ENCODE results near the gene MYRIP.

Gene MYRIP

DNA sequence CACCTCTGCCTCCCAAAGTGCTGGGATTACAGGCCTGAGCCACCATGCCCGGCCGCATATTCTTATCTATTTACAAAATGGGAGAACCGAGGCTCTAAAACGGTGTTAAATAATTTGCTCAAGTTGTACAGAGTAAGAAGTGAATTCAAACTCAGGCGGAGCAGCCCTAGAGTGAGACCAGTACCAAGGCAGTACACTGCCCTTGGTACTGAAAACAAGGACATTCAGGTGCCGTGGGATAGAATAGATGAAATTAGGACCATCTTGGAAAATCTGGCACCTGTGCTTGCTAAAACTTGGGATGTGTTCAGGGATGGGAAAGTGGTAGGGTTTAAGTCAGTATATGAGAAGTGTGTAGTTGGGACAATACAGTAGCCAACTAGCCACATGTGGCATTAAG, 100.7 kb downstream of the MYRIP start:
- no peak for DNase-seq

DNA sequence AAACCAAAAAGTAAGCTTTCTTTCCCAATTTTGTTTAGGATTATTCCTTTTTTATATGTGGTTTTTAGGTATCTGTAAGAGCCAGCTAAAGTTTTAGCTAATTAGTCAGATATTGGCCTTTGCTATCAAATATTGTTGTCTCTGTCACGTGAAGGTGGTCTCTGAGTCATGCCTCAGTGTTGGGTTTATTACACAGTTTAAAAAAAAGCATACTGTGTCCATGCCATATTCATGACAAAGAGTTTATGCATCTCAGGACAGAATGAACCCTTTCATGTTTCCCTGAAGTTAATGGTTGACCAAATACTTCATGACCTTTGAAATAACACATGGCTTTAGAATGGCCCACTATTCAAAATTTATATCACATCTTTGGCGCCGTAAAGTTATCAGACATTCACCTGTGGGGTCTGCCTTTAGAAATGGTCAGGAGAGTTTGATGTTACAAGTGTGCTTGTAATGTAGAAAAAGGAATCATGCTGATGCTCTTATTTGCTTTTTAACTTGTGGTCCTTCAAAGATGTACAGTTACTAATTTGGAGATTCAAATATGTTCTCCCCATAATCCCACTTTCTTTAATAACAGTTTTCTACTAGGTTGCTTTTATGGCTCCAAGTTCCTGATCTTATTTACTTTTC, 101.5 kb downstream of the MYRIP start:
- DNase-seq, result no peak

DNA sequence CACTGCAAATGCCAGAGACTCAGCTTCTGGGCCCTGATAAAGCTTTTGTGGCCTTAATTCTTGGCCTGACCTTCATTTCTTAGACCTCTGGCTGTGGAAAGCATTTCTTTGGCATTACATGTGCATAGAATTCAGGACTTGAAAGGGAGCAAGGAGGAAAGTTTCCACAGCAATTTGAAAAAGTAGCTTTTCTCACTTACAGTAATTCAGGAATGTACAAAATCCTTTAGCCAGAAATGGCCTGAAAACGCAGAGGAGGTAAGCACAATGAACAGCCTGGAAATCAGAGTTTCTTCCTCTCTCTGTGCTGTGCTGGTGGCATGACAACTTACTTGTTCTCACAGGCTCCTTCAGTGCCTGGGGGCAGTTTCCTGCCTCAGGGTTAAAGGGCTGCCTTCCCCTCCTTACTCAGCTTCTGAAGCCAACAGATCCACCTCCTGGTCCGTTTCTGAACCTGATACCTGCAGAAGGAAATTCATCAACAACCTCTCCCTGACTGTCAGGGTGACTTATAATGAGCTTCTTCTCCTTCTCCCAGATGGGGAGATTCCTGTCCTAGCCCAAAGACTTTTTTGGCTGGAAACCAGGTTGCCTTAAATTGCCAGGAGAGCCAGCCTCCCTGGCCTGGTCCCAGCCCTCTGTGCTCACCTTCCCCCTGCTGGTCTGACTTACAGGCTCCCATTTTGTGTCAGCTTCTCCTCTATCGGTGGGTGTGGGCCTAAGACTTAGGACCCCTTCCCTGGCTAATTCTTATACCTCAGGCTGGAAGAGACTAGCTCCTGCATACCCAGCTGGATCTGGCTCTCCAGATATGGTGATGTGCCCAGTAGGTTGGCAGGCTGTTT, 102.3 kb downstream of the MYRIP start:
- DNase-seq, result no peak

DNA sequence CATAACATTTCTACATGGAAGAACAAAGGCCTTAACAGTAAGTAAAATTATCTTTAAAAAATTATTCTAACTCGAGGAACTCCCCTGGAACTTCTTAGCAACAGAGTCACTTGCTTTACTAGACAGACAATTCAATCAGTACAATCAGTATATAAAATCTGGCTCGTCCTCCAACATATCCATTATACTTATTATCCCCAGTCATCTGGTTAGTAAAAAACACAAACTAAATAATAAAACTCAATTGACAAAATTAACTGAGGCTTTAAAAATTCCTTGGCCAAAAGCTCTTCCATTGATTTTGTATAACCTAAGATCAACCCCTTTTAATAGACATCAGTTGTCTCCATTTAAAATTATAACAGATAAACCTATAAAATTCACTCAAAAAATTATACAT, 105.6 kb downstream of the MYRIP start:
- DNase-seq, result no peak

DNA sequence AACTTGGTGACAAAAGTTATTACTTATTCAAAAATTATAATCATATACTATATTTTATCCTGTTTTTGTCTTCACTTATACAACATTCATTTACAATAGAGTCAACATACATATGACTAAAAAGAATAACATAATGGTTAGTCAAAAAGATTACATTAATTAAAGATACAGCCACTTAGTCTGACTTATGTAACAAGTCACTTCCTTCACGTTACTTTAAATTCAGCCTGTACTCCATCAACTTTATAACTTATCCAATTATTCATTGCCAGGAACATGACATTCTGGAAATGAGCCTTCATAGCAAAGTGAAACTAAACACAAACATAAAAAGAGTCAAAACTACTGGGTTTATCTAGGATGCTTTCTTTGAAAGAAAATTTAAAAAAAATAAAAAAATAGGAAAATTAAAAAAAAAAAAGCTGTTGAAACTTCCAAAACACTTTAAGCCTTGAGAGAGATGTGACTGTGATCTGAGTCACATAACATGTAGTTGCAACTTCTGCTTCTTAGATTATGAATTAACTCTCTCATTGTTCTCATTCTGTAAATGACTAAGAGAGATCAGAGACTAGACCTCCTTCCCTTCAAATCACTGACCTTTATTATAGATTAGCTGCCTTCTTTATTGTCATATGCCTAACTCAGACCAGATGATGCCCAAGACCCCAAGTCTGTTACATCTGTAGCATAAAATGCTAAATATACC, 107.8 kb downstream of the MYRIP start:
- no peak for DNase-seq

DNA sequence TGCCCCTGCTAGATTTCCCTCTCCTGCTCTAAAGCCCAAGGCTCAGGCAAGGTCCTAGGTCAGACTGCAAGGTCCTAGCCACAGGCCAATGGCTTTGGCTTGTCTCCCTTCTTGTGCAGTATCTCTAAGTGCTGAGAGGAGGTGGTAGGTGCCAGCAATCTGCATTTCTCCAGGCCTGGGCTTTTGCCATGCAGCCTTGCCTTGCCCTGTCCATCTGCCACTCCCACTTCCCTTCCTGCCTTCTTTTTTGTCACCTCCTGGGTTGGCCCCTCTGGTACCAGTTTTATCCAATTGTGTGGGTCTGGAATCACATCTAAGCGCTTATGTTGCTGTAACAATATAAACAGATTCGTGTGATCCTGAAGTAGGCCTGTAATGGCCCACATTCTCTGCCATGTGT, 109.9 kb downstream of the MYRIP start:
- no peak for DNase-seq

DNA sequence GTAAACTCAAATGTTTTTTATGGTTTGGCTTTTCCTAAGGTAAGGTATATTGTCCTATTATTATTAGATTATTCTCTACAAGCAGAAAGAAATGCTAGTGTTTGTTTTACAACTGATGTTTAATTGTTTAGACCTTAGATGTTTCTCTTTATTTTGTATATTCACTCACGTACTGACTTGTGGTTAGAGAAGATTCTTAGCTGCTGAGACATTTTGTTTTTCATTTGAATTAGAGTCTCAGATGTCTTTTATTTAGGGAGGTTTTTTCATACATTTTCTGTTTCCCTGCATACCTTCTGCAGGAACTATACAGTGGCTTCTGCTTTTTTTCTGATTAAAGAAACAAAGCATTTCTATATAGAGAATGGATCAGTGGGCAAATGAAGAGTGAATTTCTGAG, 110.9 kb downstream of the MYRIP start:
- no peak for DNase-seq

DNA sequence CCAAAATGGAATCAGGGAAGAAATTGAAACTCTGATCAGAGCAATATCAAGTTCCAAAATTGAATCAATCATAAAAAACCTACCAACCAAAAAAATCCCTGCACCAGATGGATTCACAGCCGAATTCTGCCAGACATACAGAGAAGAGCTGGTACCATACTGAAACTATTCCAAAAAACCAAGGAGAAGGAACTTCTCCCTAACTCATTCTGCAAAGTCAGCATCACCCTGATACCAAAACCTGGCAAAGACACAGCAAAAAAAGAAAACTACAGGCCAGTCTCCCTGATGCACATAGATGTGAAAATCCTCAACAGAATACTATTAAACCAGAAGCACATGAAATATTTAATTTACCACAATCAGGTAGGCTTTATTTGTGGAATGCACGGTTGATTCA, 118.1 kb downstream of the MYRIP start:
- no peak for DNase-seq

DNA sequence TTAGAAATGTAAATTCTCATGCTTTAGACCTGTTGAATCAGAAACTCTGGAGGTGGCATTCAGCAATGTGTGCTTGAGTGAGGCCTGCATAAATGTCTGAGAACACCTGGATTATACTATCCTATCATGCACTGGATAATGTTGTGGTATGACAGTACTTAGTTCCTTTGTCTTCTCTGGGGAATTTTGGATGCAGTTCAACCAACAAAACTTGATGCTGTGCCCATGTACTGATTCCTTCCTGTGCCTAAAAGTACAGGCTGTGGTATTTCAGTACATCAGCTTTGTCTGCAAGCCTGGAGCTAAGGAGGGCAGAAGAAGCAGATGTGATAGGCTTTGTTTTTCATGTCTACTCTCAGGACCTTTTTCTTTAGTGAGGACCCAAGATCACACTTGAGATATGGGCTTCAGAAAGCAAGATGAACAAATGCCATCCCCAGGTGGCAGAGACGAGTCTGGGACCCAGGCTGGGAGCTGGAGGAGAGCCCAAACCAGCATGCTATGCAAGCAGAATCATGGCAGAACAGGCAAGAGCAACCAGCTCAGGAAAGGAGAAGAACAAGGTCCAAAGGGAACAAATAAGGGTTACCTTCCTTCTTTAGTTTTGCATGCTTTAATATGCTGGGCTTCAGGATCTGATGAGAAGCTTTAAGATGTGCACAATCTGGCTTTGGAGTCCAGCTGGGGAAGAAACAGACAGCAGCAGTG, 124.7 kb downstream of the MYRIP start:
- no peak for DNase-seq

DNA sequence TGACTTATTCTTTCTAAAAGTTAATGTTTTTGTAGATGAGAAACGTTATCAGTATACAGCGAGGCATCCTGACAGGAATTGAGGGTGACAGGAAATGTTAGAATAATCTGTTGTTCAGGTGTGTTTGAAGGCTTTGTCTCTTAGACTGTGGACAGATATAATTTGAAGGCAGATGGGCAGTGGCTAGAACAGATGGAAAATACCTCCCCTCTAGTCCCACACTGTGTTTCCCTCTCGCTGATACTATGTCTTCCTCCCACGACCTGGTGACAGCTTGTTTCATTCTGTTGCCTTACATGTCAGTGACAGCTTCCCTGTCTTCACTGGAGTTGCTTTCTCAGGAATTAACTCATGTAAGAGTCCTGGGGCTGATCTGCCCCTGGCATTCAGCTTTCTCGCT, 125.3 kb downstream of the MYRIP start:
- no peak for DNase-seq

DNA sequence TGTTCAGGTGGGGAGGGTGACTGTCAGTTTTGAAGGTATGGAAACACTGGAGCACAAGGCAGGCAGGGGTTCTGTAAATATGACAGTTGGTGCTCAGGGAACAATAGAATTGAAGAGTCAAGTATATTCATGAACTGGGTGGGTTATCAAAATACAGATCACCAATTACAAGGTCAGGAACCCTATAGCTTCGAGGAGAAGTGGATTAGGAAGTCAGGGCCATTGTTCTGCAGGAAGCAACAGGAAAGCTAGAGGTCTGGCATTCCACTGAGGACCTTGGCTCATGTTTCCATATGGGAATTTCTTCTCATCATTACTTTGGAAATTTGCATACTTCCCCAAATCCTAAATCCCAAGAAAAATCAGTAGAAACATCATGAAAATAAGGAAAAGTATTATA, 125.9 kb downstream of the MYRIP start:
- DNase-seq, result no peak

DNA sequence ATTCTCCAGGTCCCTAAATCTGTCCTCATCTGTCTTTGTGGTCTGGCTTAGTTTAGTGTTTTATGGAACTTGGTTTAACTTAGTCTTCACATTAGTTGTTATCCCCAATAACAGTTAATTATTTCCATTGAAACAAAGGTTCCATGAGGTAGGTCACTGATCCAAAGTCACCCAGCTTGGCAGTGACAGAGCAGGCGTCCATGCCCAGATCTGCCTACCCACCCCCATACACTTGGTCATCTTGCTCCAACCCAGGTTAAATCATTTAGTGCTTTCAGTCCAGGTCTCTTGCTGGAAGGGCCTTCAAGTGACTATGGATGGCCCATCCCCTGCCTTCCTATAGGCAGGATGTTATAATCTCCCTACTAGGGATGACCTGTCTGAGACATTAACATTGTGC, 127.4 kb downstream of the MYRIP start:
- no peak for DNase-seq

DNA sequence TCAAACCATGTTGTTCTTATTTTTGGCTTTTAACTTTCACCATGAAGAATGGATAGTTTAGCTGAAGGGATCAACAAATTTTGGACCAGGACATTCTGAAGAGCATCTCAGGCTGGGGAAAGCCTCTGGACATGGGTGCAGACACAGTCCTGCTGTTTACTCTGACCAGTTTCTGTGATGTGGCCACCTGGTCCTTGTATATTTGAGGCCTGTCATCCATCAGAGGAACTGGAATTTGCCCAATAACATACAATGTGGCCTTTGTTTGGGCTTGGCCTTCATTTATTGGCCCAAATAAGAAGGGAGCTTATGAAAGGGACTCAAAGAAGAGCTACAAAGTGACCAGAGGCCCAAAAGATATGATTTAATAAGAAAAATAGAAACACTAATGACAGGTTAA, 127.9 kb downstream of the MYRIP start:
- DNase-seq, result no peak

DNA sequence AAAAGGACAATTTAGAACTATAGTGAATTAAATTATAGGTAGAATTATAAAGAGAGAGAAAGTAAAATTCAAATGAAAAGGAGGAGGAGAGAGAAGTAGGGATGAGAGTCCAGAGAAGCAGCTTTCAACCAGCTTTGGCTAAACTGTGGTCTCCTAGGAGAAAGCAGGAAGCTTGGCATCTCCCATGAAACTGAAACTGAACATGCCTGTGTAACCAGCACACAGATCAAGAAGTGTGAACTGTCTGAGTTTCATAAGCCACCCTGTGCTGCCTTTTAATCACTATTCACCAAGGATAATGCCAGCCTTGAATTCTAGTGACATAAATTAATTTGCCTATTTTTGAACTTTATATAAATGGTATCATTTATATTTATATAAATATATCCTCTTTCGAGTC, 128.5 kb downstream of the MYRIP start:
- DNase-seq, result no peak

DNA sequence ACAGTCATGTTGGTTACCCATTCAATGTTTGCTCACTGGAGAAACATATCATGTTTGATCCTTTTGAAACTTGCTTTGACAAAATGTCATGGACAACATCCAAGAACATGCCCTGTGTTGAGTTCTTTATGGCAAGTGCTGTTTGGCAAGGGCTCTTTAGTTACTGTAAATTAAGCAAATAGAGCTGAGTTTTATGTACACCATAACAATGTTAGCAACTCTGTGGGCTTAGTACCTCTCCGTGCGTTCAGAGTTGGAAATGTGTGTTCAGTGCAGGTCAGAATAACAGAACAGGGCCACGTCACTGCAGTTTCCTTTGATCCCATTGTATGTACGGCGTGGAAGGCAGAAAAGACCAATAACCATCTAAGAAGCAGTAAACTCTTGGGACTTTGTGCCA, 132.5 kb downstream of the MYRIP start:
- DNase-seq, result no peak

DNA sequence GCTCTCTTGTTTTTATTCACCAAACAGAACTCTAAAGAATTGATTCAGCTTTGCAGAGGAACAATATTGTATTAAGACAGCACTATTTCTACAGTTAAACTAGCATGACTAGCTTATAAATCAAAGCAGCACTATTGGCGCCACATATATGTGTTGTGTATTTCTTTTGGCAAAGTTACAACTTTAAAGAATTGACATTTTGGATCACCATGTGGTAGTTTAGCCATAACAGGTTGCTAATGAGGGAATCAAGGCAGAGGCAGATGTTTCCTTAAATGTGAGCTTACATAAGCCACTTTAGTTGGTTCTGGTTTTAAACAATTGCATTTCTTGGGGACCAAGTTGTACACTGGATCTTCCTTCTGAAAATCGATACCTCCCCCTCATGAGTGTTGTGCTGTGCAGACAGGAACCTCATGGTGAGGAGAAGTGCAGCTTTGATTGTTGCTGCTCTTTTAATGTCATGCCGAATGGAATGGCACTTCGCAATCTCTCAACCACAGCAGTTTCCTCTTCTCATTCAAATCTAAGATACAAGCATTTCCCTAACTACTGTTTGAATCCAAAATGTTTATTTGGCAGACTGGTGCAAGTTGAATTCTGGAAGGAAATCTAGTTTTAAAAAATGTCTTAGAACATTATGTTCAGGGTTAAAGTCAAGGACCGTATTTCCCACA, 151.2 kb downstream of the MYRIP start:
- DNase-seq, result no peak

DNA sequence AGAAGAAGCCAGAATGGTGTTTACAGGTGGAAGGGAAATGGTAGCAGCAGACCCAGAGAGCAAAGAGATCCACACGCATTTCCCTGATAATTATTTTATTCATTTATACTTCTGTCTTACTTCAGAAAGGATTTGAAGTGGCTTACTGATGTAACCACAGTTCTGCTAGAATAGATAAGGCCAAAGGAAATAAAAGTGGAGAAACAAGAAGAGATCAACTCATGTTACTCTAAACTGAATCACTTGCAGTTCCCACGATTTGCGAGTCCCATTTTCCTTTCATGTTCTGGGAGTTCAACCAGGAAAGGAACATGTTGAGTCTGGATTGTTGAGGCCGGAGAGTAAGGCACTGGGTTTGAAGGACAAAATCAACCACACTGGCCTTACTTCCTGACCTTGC, 151.8 kb downstream of the MYRIP start:
- no peak for DNase-seq

DNA sequence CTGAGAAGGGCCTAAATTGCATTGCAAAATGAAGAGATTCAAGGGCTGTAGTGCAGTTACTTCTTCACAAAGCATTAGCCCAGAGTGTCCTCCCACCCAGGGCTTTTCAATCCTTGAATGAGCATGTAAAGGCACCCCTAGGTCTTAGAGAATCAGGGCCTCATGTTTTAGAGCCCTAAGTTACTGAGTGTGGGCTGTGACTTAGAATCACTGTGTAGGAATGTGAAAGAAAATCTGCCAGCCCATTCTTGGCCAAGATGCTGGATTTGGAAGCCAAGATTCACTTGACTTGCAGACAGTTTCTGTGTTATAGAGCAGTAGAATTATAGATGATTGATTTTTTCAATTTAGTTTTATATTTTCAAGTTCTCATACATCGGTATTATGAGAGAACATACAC, 153.2 kb downstream of the MYRIP start:
- no peak for DNase-seq

DNA sequence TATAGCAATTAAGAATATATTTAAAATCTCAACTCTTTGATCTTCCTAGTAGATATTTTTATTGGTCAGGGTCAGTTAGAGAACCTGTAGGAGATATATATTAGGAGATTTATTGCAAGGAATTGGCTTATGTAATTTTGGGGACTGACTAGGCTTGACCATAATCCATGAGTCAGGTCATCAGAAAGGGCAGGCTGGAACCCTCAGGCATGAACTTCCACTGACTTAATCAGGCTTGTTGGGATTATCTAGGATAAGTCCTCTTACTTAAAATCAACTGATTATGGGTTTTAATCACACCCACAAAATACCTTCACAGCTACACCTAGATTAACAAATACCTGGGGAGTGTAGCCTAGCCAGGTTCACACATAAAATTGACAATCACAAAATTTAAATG, 156.1 kb downstream of the MYRIP start:
- DNase-seq, result no peak

DNA sequence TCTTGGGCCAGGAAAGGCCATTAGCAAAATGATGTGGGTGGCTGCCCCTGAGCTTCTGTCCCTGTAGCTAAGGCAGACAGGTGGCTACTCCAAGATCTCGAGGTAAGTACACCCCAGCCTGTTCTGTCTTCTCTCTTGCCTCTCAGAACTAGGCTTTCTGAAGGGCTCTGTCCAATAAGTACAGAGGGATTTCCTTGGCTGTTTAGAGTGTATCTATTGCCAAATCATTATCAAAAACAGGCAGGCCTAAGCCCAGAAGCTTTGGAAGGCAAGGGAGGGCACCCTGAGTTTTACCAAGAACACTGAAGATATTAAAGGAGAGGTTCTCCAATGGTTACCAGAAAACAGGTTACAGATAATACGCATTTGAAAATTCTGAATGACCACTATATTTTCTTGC, 156.6 kb downstream of the MYRIP start:
- DNase-seq, result no peak

DNA sequence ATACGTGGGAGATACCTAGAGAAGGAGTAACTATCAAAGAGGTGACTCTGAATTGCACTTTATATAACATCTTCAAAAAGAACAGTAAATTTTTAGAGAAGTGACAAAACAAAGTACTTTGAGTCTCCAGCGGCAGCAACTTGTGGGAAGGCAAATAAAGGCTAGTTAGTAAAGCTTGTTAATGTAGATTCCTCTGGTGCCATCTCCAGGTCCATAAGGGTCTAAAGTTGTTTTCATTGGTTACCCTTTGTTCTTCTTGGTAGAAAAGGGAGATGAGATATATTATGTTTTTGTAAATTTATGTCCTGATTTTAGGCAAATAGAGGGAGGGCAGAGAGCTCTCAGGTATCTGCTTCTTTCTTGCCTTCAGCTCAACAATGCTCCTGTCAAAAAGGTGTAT, 161.6 kb downstream of the MYRIP start:
- no peak for DNase-seq

DNA sequence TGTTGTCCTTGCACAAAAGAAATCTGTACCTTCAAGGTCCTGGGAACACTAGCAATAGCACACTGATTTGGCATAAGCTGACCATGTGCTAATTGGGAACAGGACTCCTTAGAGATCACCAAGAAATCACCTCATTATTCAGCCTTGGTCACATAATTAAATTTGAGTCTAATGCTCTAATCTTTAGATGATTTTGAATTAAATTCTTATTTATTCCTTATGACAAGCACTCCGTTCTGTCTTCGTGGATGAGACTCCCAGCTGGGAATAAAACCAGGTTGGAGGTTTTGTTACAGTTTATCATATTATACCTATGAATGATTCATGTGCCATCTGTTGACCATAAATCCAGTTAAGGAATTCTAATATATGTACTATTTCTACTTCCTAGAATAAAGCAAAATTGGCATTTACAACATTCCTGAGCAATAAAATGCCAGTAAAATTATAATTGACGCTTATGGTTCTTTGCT, 162.2 kb downstream of the MYRIP start:
- DNase-seq, result no peak

DNA sequence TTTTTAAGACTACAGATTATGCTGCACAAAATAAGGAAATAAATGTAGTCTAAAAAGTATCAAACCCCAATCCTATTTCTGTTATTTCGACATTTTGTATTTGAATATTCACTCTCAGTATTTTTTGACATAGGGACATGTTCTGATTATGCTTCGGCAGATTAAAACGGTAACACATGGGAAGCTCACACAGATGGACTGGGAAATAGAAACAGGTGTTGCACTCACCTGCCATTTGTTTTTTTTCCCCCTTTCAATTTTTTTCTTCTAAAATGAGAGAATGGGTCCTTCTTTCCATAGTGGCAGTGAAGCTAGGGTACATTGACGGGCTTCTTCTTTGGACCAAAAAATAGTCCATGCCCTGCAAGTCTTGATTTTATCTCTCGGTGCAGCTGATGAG, 163.1 kb downstream of the MYRIP start:
- no peak for DNase-seq

Measured in inflammatory macrophage (primary cell).